SK-N-SH (cell line): ENCODE data around the gene ANGPTL8. TPM values are rescaled to one million over a fixed set of nuclear protein-coding genes. Genes with fewer than 3 reads are reported as not detected.
A peak's percentile ranks its signal among the peaks of the same experiment; 100 is the strongest.

Source experiments
- CTCF ChIA-PET: fragments of 300-600, 350-600 bp; formaldehyde crosslinking; extraction: SDS; loops from one replicate; lab custom pipeline; 2021; lab: Yijun Ruan, JAX
- POLR2A ChIA-PET: fragments of 350-600 bp; sonication (Branson Sonifier 250); formaldehyde crosslinking; extraction: SDS; loops from one replicate; lab custom pipeline; 2020; ENCODE audit warnings: antibody characterized with exemption, inconsistent platforms; lab: Yijun Ruan, JAX
- DNase-seq: peaks from one replicate; pipeline ENCODE4 v3.0.0; 2012
- H2AFZ ChIP-seq: fragments of 200-600 bp; sonication (generic); 2 replicates; pipeline ENCODE4 v1.8.1; 2016; ENCODE audit warnings: antibody characterized with exemption, mild to moderate bottlenecking, low read depth
- H3F3A ChIP-seq: fragments of 200-600 bp; sonication (generic); replicated peaks from 2 replicates; pipeline ENCODE3; 2016; ENCODE audit warnings: antibody characterized with exemption, mild to moderate bottlenecking; ENCODE audit not compliant: insufficient read depth
- H3K27ac ChIP-seq, 2 experiments: fragments of 200-500 bp in 1 of 2; fragments of 200-600 bp in 1 of 2; sonication (Bioruptor generic) in 1 of 2; sonication (generic), shearing (Covaris generic) in 1 of 2; 2 replicates each; pipeline versions ENCODE4 v1.5.1 to v1.6.1; 2014 to 2016; ENCODE audit warnings: low read depth in 2 of 2, inconsistent platforms in 1 of 2, low read length in 1 of 2, mild to moderate bottlenecking in 1 of 2, mixed read lengths in 1 of 2
- H3K27me3 ChIP-seq: fragments of 200-600 bp; sonication (generic), shearing (Covaris generic); 2 replicates; pipeline ENCODE4 v1.6.1; 2016; ENCODE audit warnings: mixed run types; ENCODE audit not compliant: insufficient read depth
- H3K36me3 ChIP-seq, 2 experiments: fragments of 200-500 bp in 1 of 2; fragments of 200-600 bp in 1 of 2; sonication (Bioruptor generic) in 1 of 2; sonication (generic) in 1 of 2; replicated peaks in 1 of 2; 2 replicates each; pipeline versions ENCODE3 to v1.5.1; 2014 to 2016; ENCODE audit warnings: low read length in 1 of 2, mild to moderate bottlenecking in 1 of 2; ENCODE audit not compliant: insufficient read depth in 2 of 2, control insufficient read depth in 1 of 2
- H3K4me1 ChIP-seq, 2 experiments: fragments of 200-500 bp in 1 of 2; fragments of 200-600 bp in 1 of 2; sonication (Bioruptor generic) in 1 of 2; sonication (generic), shearing (Covaris generic) in 1 of 2; 2 replicates each; pipeline versions ENCODE4 v1.5.1 to v1.6.1; 2014 to 2016; ENCODE audit warnings: low read depth in 1 of 2, low read length in 1 of 2, mixed run types in 1 of 2; ENCODE audit not compliant: insufficient read depth in 2 of 2, control insufficient read depth in 1 of 2
- H3K4me2 ChIP-seq: fragments of 200-600 bp; sonication (generic), shearing (Covaris generic); 2 replicates; pipeline ENCODE4 v1.6.1; 2017; ENCODE audit warnings: mixed run types
- H3K4me3 ChIP-seq, 2 experiments: fragments of 200-500 bp in 1 of 2; fragments of 200-600 bp in 1 of 2; sonication (Bioruptor generic) in 1 of 2; sonication (generic), shearing (Covaris generic) in 1 of 2; 2 replicates each; pipeline versions ENCODE4 v1.5.1 to v1.8.1; 2014 to 2016; ENCODE audit warnings: low read depth in 2 of 2, inconsistent platforms in 1 of 2, low read length in 1 of 2, mild to moderate bottlenecking in 1 of 2, mixed read lengths in 1 of 2, moderate library complexity in 1 of 2
- H3K79me2 ChIP-seq: fragments of 200-600 bp; sonication (generic); 2 replicates; pipeline ENCODE4 v1.8.1; 2017; ENCODE audit warnings: mild to moderate bottlenecking; ENCODE audit not compliant: insufficient read depth
- H3K9ac ChIP-seq: fragments of 200-600 bp; sonication (generic); 2 replicates; pipeline ENCODE4 v1.6.1; 2017; ENCODE audit warnings: mixed run types
- H3K9me2 ChIP-seq: fragments of 200-600 bp; sonication (generic); 2 replicates; pipeline ENCODE4 v1.6.1; 2017; ENCODE audit warnings: mixed run types
- H3K9me3 ChIP-seq: fragments of 200-600 bp; sonication (generic); 2 replicates; pipeline ENCODE4 v1.6.1; 2017; ENCODE audit warnings: mixed run types, mild to moderate bottlenecking, moderate library complexity
- H4K20me1 ChIP-seq: fragments of 200-600 bp; sonication (generic); 2 replicates; pipeline ENCODE4 v1.6.1; 2017; ENCODE audit warnings: mild to moderate bottlenecking, mixed run types; ENCODE audit not compliant: insufficient read depth
- MEF2A ChIP-seq: IDR thresholded peaks from 2 replicates; pipeline ENCODE4 v1.4.0; 2012; ENCODE audit warnings: low read depth, borderline replicate concordance
- RAD21 ChIP-seq: IDR thresholded peaks from 2 replicates; pipeline ENCODE4 v1.6.1; 2012; ENCODE audit warnings: mild to moderate bottlenecking, low read length
- RFX5 ChIP-seq: IDR thresholded peaks from 2 replicates; pipeline ENCODE4 v1.6.1; 2012; ENCODE audit warnings: mild to moderate bottlenecking, improper control_type of control experiment, low read length
- RXRA ChIP-seq: IDR thresholded peaks from 2 replicates; pipeline ENCODE4 v1.4.0; 2012; ENCODE audit warnings: low read depth, mild to moderate bottlenecking, borderline replicate concordance
- SIN3A ChIP-seq: IDR thresholded peaks from 2 replicates; pipeline ENCODE4 v1.6.1; 2012; ENCODE audit warnings: low read depth, mild to moderate bottlenecking, low read length, moderate library complexity, borderline replicate concordance
- SMC3 ChIP-seq: IDR thresholded peaks from 2 replicates; pipeline ENCODE4 v1.6.1; 2012; ENCODE audit warnings: low read depth, low read length, improper control_type of control experiment
- YY1 ChIP-seq: IDR thresholded peaks from 2 replicates; pipeline ENCODE4 v1.4.0; 2012; ENCODE audit warnings: low read depth, mild to moderate bottlenecking
- whole genome bisulfite sequencing: methylation state at CpG from one replicate; pipeline ENCODE4 v1.1.6; 2017; ENCODE audit warnings: low lambda C conversion rate; 5-methylcytosine and 5-hydroxymethylcytosine counted together
- polyA plus RNA-seq, 3 experiments: library from polyadenylated mRNA; depleted of rRNA; stranded (reverse); fragments of >200 nt; gene quantifications; 2 replicates each; pipeline ENCODE4 v1.2.3, GENCODE V29; 2012
- TF ChIP-seq, protein P1 (sequence below): fragments of 200-600 bp; sonication (generic); IDR thresholded peaks from 2 replicates; pipeline ENCODE4 v1.6.1; 2017; ENCODE audit warnings: antibody characterized with exemption, mild to moderate bottlenecking, moderate library complexity
- TF ChIP-seq, protein P2 (sequence below): fragments of 150-350 bp; IDR thresholded peaks from 2 replicates; pipeline ENCODE4 v1.6.1; 2016; ENCODE audit warnings: mild to moderate bottlenecking, low read depth, low read length

The ANGPTL8 gene
- polyA plus RNA-seq, 1 of the 3 experiments (the other 2 are of a cell fraction): 0.21 TPM

DNA sequence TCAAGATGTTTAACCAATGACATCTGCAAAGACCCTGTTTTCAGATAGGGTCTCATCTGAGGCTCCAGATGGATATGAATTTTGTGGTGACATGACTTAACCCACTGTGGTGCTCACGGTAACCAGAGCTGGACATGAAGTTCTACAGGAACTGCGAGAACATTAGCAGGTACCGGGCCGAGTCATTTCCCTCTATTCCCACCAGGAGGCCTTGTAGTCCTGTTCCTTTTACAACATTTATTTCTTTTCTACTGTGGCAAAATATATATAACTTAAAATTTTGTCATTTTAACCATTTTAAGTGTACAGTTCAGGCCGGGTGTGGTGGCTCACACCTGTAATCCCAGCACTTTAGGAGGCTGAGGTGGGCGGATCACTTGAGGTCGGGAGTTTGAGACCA lies 48.9 kb downstream of the ANGPTL8 start:
- TF ChIP-seq, protein P1, sequence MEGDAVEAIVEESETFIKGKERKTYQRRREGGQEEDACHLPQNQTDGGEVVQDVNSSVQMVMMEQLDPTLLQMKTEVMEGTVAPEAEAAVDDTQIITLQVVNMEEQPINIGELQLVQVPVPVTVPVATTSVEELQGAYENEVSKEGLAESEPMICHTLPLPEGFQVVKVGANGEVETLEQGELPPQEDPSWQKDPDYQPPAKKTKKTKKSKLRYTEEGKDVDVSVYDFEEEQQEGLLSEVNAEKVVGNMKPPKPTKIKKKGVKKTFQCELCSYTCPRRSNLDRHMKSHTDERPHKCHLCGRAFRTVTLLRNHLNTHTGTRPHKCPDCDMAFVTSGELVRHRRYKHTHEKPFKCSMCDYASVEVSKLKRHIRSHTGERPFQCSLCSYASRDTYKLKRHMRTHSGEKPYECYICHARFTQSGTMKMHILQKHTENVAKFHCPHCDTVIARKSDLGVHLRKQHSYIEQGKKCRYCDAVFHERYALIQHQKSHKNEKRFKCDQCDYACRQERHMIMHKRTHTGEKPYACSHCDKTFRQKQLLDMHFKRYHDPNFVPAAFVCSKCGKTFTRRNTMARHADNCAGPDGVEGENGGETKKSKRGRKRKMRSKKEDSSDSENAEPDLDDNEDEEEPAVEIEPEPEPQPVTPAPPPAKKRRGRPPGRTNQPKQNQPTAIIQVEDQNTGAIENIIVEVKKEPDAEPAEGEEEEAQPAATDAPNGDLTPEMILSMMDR: peak; percentile 61
- peak; percentile 23 for TF ChIP-seq SMC3
- no peak for TF ChIP-seq SIN3A
- peak; percentile 49 for TF ChIP-seq RAD21
- Histone ChIP-seq H4K20me1 (no peaks in the 10 kb centered on the region), H3K79me2 (no peaks in the 10 kb centered on the region), H3K9me3 (no peaks in the 10 kb centered on the region), H3K9ac (no peak overlapping the region), H3K4me1 (no peaks in the 10 kb centered on the region), H2AFZ (no peak overlapping the region), H3F3A (no peaks in the 10 kb centered on the region), H3K4me2 (no peak overlapping the region), H3K4me3 (no peak overlapping the region), H3K9me2 (no peaks in the 10 kb centered on the region), H3K36me3 (no peaks in the 10 kb centered on the region), H3K27me3 (no peaks in the 10 kb centered on the region), H3K27ac (no peak overlapping the region)
- peak; percentile 49 for DNase-seq
- ChIA-PET POLR2A (no interaction called here), CTCF (no interaction called here)
- WGBS: 89% methylated on average over 7 of the region's 7 CpGs

DNA sequence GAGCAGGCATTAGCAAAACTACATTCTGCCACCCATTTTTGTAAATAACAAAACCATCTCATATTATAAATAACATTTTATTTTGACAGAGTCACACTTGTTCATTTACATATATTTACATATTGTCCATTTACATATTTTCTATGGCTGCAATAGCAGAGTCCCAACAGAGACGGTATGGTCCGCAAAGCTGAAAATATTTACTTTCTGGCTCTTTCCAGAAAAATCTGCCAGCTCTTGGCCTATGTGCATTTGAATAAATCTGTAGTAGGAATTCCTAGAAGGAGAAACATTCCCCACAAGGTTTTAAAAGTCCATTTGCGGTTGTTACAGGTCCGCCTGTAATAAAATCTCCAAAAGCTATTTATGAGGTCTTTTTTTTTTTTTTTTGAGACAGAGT lies 50.8 kb downstream of the ANGPTL8 start:
- Histone ChIP-seq H3K36me3 (no peaks in the 10 kb centered on the region), H3K4me3 (no peak overlapping the region), H3K4me1 (peaks cover 0 to 3% of the 10 kb centered on the region in 2 experiments; a peak in 1 of 4 replicates), H3K9me2 (no peaks in the 10 kb centered on the region), H3K9me3 (no peaks in the 10 kb centered on the region), H3K4me2 (no peak overlapping the region), H2AFZ (no peak overlapping the region), H3K27ac (no peak overlapping the region), H3F3A (no peaks in the 10 kb centered on the region), H3K79me2 (no peaks in the 10 kb centered on the region), H4K20me1 (no peaks in the 10 kb centered on the region), H3K9ac (no peak overlapping the region)
- 79% methylated on average over 4 of the region's 4 CpGs for WGBS
- no peak for DNase-seq
- ChIA-PET CTCF (interaction anchor here (0.6 to 3.8 kb wide), 5 partner anchors 91 to 192 kb away, joined by 3 to 22 read pairs (median 5); no protein-coding TSS in a partner anchor), POLR2A (interaction anchor here (0.6 to 0.9 kb wide), 2 partner anchors 37 to 84 kb away, joined by 3 read pairs; partner anchors contain the start of gene SWSAP1)
- TF ChIP-seq MEF2A: no peak
- no peak for TF ChIP-seq RFX5
- TF ChIP-seq, protein P2, sequence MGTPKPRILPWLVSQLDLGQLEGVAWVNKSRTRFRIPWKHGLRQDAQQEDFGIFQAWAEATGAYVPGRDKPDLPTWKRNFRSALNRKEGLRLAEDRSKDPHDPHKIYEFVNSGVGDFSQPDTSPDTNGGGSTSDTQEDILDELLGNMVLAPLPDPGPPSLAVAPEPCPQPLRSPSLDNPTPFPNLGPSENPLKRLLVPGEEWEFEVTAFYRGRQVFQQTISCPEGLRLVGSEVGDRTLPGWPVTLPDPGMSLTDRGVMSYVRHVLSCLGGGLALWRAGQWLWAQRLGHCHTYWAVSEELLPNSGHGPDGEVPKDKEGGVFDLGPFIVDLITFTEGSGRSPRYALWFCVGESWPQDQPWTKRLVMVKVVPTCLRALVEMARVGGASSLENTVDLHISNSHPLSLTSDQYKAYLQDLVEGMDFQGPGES: no peak
- no peak for TF ChIP-seq YY1
- no peak for TF ChIP-seq RXRA
- TF ChIP-seq, all 33 proteins: peak for 0
- H3K27me3 ChIP-seq: no peaks in the 10 kb centered on the region
